ENCODE data around the gene ZFPM1.
"Not testable (repeated sequence)": the region's sequence is repeated elsewhere in the genome, so short reads cannot be mapped to it uniquely, and the experiment has no call there.

ZFPM1 gene

GRCh38 chr16:88512728-88513696, 59.9 kb downstream of the ZFPM1 start:
- no peak for DNase-seq (ENCODE audit: low read depth in 2 of 2)

GRCh38 chr16:88514070-88514469, 61.0 kb downstream of the ZFPM1 start:
- no peak for DNase-seq (ENCODE audit: low read depth in 2 of 2)

- no peak for DNase-seq (ENCODE audit: low read depth in 2 of 2)
These were observed 61.6 kb downstream of the ZFPM1 start for GRCh38 chr16:88514526-88515232.

- DNase-seq (ENCODE audit: low read depth in 2 of 2) = no peak
These were observed 62.3 kb downstream of the ZFPM1 start for GRCh38 chr16:88515371-88515770.

GRCh38 chr16:88515925-88516594, 63.0 kb downstream of the ZFPM1 start:
- DNase-seq (ENCODE audit: low read depth in 2 of 2) = no peak

GRCh38 chr16:88516601-88517061, 63.6 kb downstream of the ZFPM1 start:
- DNase-seq (ENCODE audit: low read depth in 2 of 2) = no peak

GRCh38 chr16:88517208-88517774, 64.2 kb downstream of the ZFPM1 start:
- DNase-seq (ENCODE audit: low read depth in 2 of 2) = not testable (repeated sequence)

GRCh38 chr16:88518411-88519111, 65.5 kb downstream of the ZFPM1 start:
- not testable (repeated sequence) for DNase-seq (ENCODE audit: low read depth in 2 of 2)

GRCh38 chr16:88519240-88519639, 66.2 kb downstream of the ZFPM1 start:
- no peak for DNase-seq (ENCODE audit: low read depth in 2 of 2)

GRCh38 chr16:88519938-88520653, 67.0 kb downstream of the ZFPM1 start:
- no peak for DNase-seq (ENCODE audit: low read depth in 2 of 2)

- DNase-seq (ENCODE audit: low read depth in 2 of 2) = no peak
These were observed 68.6 kb downstream of the ZFPM1 start for GRCh38 chr16:88521674-88522073.

- DNase-seq (ENCODE audit: low read depth in 2 of 2) = no peak
These were observed 69.3 kb downstream of the ZFPM1 start for GRCh38 chr16:88522276-88522949.

- no peak for DNase-seq (ENCODE audit: low read depth in 2 of 2)
These were observed 70.5 kb downstream of the ZFPM1 start for GRCh38 chr16:88523309-88524161.

- DNase-seq (ENCODE audit: low read depth in 2 of 2) = no peak
These were observed 71.3 kb downstream of the ZFPM1 start for GRCh38 chr16:88524274-88524972.

GRCh38 chr16:88524973-88525662, 72.0 kb downstream of the ZFPM1 start:
- no peak for DNase-seq (ENCODE audit: low read depth in 2 of 2)

GRCh38 chr16:88525663-88525990, 72.5 kb downstream of the ZFPM1 start:
- no peak for DNase-seq (ENCODE audit: low read depth in 2 of 2)

- no peak for DNase-seq (ENCODE audit: low read depth in 2 of 2)
These were observed 73.2 kb downstream of the ZFPM1 start for GRCh38 chr16:88526008-88526905.
